GM21786 (cell line): ENCODE data around the gene ZNF556.
"Not testable (repeated sequence)": the region's sequence is repeated elsewhere in the genome, so short reads cannot be mapped to it uniquely, and the experiment has no call there.

Experiments
- ATAC-seq: cut with Tn5 transposase; IDR thresholded peaks from one replicate; pipeline ENCODE4 v1.9.1; 2021; ENCODE audit not compliant: unreplicated experiment

ZNF556 gene

GRCh38 chr19:2853015-2853606 lies 14.0 kb upstream of the ZNF556 start:
- no peak for ATAC-seq

- ATAC-seq: no peak
Measured at GRCh38 chr19:2854849-2855248, 12.3 kb upstream of the ZNF556 start.

- no peak for ATAC-seq
Measured at GRCh38 chr19:2856457-2857050, 10.6 kb upstream of the ZNF556 start.

GRCh38 chr19:2858864-2859263 lies 8.3 kb upstream of the ZNF556 start:
- ATAC-seq: no peak

- no peak for ATAC-seq
Measured at GRCh38 chr19:2863816-2864215, 3.3 kb upstream of the ZNF556 start.

- ATAC-seq: no peak
Measured at GRCh38 chr19:2865334-2866100, 1.6 kb upstream of the ZNF556 start.

- no peak for ATAC-seq
Measured at GRCh38 chr19:2866495-2867024, 575 bp upstream of the ZNF556 start.

GRCh38 chr19:2869618-2870017 lies 2.5 kb downstream of the ZNF556 start:
- ATAC-seq: no peak

- not testable (repeated sequence) for ATAC-seq
Measured at GRCh38 chr19:2872175-2872574, 5.0 kb downstream of the ZNF556 start.

GRCh38 chr19:2877398-2878331 lies 10.5 kb downstream of the ZNF556 start:
- no peak for ATAC-seq

GRCh38 chr19:2883686-2884439 lies 16.7 kb downstream of the ZNF556 start:
- no peak for ATAC-seq

- ATAC-seq: no peak
Measured at GRCh38 chr19:2885736-2886135, 18.6 kb downstream of the ZNF556 start.

GRCh38 chr19:2887391-2887914 lies 20.3 kb downstream of the ZNF556 start:
- ATAC-seq: no peak

GRCh38 chr19:2888731-2889224 lies 21.6 kb downstream of the ZNF556 start:
- no peak for ATAC-seq

GRCh38 chr19:2890531-2890930 lies 23.4 kb downstream of the ZNF556 start:
- ATAC-seq: not testable (repeated sequence)

- ATAC-seq: no peak
Measured at GRCh38 chr19:2896694-2897093, 29.6 kb downstream of the ZNF556 start.

- peak; percentile 93 for ATAC-seq
Measured at GRCh38 chr19:2900296-2901252, 33.4 kb downstream of the ZNF556 start, which contains the start of gene ZNF57. Gene ZNF57, plus strand, starts transcription at chr19:2900928. Its CDS starts 118 bp downstream, at chr19:2901046.

GRCh38 chr19:2902590-2903218 lies 35.6 kb downstream of the ZNF556 start:
- no peak for ATAC-seq
